Adrenal gland (tissue), 5 donors: Measurements from ENCODE around the gene MAGI1.

ENCODE experiments used
- POLR2A ChIP-seq, 2 donors: fragments of 450-650 bp; IDR thresholded peaks; one replicate each; pipeline ENCODE4 v1.6.1; 2017; ENCODE audit warnings: antibody characterized with exemption in 2 of 2, mild to moderate bottlenecking in 2 of 2, moderate library complexity in 1 of 2
- TF ChIP-seq, protein P1 (sequence below), 6 experiments: fragments of 450-650 bp in 4 of 6; fragments of 200-600 bp in 2 of 6; sonication (generic) in 1 of 6; IDR thresholded peaks; 1 replicate in 5 of 6; 2 replicates in 1 of 6; pipeline versions ENCODE4 v1.5.1 to v1.8.0; 2016 to 2021; ENCODE audit warnings: antibody characterized with exemption in 6 of 6, mild to moderate bottlenecking in 2 of 6, moderate library complexity in 1 of 6
- donor health status: DM: no; HTN: no; CAD: no.

DNA sequence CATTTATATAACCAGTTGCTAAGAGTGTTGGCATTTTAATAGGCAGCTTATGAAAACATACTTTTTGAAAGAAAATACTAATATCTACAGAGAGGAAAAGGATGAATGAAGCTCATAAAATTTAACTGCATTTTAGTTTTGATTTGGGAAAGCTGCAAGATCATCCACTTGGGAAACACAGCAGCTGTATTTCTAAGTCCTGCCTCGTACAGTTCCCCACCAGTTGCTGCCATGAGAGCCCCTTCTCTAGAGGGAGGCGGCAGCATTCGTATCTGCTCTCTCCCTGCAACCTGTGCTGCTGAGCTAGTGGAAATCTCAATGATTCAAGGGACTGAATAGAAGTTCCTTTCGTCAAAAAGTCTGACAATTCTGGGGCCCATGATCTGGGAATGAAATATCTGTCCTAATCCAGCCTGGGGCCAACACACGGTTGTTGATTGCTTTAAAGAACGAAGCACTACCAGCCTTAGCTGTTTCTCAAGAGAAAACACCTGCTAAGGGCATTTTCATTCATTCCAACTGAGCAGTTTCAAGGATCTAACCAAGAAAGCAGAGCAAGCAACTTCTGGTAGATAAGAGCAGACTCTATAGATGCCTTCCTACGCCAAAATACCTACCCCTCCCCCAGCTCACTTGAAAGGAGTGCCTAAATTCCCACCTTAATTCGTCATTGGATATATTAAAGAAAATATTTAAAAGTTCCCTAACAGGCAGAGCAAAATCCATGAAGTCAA, 223.7 kb downstream of the MAGI1 start:
- TF ChIP-seq POLR2A (IDR thresholded peaks at IDR 0.05), result no peak
- TF ChIP-seq, protein P1, sequence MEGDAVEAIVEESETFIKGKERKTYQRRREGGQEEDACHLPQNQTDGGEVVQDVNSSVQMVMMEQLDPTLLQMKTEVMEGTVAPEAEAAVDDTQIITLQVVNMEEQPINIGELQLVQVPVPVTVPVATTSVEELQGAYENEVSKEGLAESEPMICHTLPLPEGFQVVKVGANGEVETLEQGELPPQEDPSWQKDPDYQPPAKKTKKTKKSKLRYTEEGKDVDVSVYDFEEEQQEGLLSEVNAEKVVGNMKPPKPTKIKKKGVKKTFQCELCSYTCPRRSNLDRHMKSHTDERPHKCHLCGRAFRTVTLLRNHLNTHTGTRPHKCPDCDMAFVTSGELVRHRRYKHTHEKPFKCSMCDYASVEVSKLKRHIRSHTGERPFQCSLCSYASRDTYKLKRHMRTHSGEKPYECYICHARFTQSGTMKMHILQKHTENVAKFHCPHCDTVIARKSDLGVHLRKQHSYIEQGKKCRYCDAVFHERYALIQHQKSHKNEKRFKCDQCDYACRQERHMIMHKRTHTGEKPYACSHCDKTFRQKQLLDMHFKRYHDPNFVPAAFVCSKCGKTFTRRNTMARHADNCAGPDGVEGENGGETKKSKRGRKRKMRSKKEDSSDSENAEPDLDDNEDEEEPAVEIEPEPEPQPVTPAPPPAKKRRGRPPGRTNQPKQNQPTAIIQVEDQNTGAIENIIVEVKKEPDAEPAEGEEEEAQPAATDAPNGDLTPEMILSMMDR (IDR thresholded peaks at IDR 0.05), result no peak
